Esophagus (tissue), 2 donors: Measurements from ENCODE around the gene MTOR. TPM values are rescaled to one million over a fixed set of nuclear protein-coding genes. Genes with fewer than 3 reads are reported as not detected.
"Not testable (repeated sequence)": the region's sequence is repeated elsewhere in the genome, so short reads cannot be mapped to it uniquely, and the experiment has no call there.

Experiments used
- H3K27ac ChIP-seq, 2 donors: one replicate each; pipeline ENCODE4 v1.5.1; 2013; ENCODE audit warnings: low read depth in 2 of 2, mild to moderate bottlenecking in 2 of 2, inconsistent platforms in 1 of 2, low read length in 1 of 2, moderate library complexity in 1 of 2
- H3K27me3 ChIP-seq, 2 donors: one replicate each; pipeline ENCODE4 v1.6.1; 2013; ENCODE audit warnings: low read length in 2 of 2, control low read depth in 1 of 2, mild to moderate bottlenecking in 1 of 2; ENCODE audit not compliant: insufficient read depth in 2 of 2, control insufficient read depth in 1 of 2
- H3K36me3 ChIP-seq, 2 donors: one replicate each; pipeline ENCODE4 v1.6.1; 2013; ENCODE audit warnings: low read length in 1 of 2; ENCODE audit not compliant: control insufficient read depth in 2 of 2, insufficient read depth in 2 of 2
- H3K4me1 ChIP-seq, 2 donors: one replicate each; pipeline ENCODE4 v1.6.1; 2013; ENCODE audit warnings: low read length in 1 of 2; ENCODE audit not compliant: control insufficient read depth in 2 of 2, insufficient read depth in 2 of 2
- H3K4me3 ChIP-seq, 2 donors: one replicate each; pipeline ENCODE4 v1.5.1; 2013; ENCODE audit warnings: low read length in 2 of 2, mild to moderate bottlenecking in 2 of 2, low read depth in 1 of 2, moderate library complexity in 1 of 2
- H3K9me3 ChIP-seq, 2 donors: one replicate each; pipeline ENCODE4 v1.6.1; 2013; ENCODE audit warnings: mild to moderate bottlenecking in 2 of 2, low read depth in 1 of 2, low read length in 1 of 2, moderate library complexity in 1 of 2; ENCODE audit not compliant: control insufficient read depth in 2 of 2, insufficient read depth in 1 of 2
- WGBS, 2 donors: extraction: QIAGEN DNeasy Blood & Tissue Kit; methylation state at CpG; one replicate each; pipeline ENCODE4 v1.1.7; 2013; 5-methylcytosine and 5-hydroxymethylcytosine counted together
- polyA plus RNA-seq, 2 donors: library from polyadenylated mRNA; stranded (reverse); fragments of 200-250 nt; gene quantifications; one replicate each; pipeline ENCODE4 v1.2.3, GENCODE V29; 2013
- donor health status: healthy with polysubstance abuse.
- donor health status: Bipolar disorder and iron deficiency.

MTOR gene
- polyA plus RNA-seq, 2 donors: 16.0 to 17.7 TPM

- not testable (repeated sequence) for H3K9me3 ChIP-seq, H3K27ac ChIP-seq, H3K27me3 ChIP-seq, H3K4me3 ChIP-seq, H3K4me1 ChIP-seq
- H3K36me3 ChIP-seq: peaks cover 3 to 11% of the 10 kb centered on the region in 2 donors
- 97 to 98% methylated on average over 5 of the region's 5 CpGs for WGBS, 2 donors
Measured at GRCh38 chr1:11297774-11298173, 35.4 kb upstream of the MTOR start.

- H3K4me1 ChIP-seq: no peaks in the 10 kb centered on the region
- H3K27me3 ChIP-seq: no peaks in the 10 kb centered on the region
- H3K9me3 ChIP-seq: no peaks in the 10 kb centered on the region
- no peak overlapping the region for H3K27ac ChIP-seq
- peaks cover 3 to 14% of the 10 kb centered on the region in 2 donors for H3K36me3 ChIP-seq
- WGBS, 2 donors: 96 to 97% methylated on average over 2 of the region's 2 CpGs
- H3K4me3 ChIP-seq: no peak overlapping the region
Measured at GRCh38 chr1:11295905-11296304, 33.6 kb upstream of the MTOR start.

- Histone ChIP-seq H3K4me1 (no peaks in the 10 kb centered on the region), H3K27ac (no peak overlapping the region), H3K9me3 (no peaks in the 10 kb centered on the region), H3K27me3 (no peaks in the 10 kb centered on the region), H3K4me3 (no peak overlapping the region), H3K36me3 (peaks cover 3 to 17% of the 10 kb centered on the region in 2 donors)
- WGBS, 2 donors: 61 to 77% methylated on average over 8 of the region's 8 CpGs
Measured at GRCh38 chr1:11294951-11295350, 32.6 kb upstream of the MTOR start.

GRCh38 chr1:11293856-11294255 lies 31.5 kb upstream of the MTOR start:
- Histone ChIP-seq H3K4me1 (no peaks in the 10 kb centered on the region), H3K4me3 (no peak overlapping the region), H3K9me3 (no peaks in the 10 kb centered on the region), H3K27ac (no peak overlapping the region), H3K36me3 (peaks cover 3 to 17% of the 10 kb centered on the region in 2 donors), H3K27me3 (no peaks in the 10 kb centered on the region)
- 79 to 84% methylated on average over 6 of the region's 6 CpGs for WGBS, 2 donors

GRCh38 chr1:11291049-11291448 lies 28.7 kb upstream of the MTOR start:
- Histone ChIP-seq H3K27me3 (no peaks in the 10 kb centered on the region), H3K36me3 (peaks cover 3 to 25% of the 10 kb centered on the region in 2 donors), H3K4me3 (no peak overlapping the region), H3K4me1 (no peaks in the 10 kb centered on the region), H3K27ac (no peak overlapping the region), H3K9me3 (no peaks in the 10 kb centered on the region)
- WGBS, 2 donors: 80 to 88% methylated on average over 2 of the region's 2 CpGs

GRCh38 chr1:11289064-11289463 lies 26.7 kb upstream of the MTOR start:
- WGBS, 2 donors: 83 to 91% methylated on average over 5 of the region's 5 CpGs

GRCh38 chr1:11286735-11287410 lies 24.5 kb upstream of the MTOR start:
- no peak overlapping the region for H3K4me3 ChIP-seq
- WGBS, 2 donors: 78 to 88% methylated on average over 3 of the region's 3 CpGs
- no peaks in the 10 kb centered on the region for H3K9me3 ChIP-seq
- H3K4me1 ChIP-seq: no peaks in the 10 kb centered on the region
- H3K36me3 ChIP-seq: peaks cover 5 to 17% of the 10 kb centered on the region in 2 donors
- H3K27me3 ChIP-seq: no peaks in the 10 kb centered on the region
- H3K27ac ChIP-seq: no peak overlapping the region

More at GRCh38 chr1:11289064-11289463, 26.7 kb upstream of the MTOR start:
- H3K4me1 ChIP-seq: no peaks in the 10 kb centered on the region
- no peaks in the 10 kb centered on the region for H3K9me3 ChIP-seq
- H3K27ac ChIP-seq: no peak overlapping the region
- H3K4me3 ChIP-seq: no peak overlapping the region
- peaks cover 8 to 23% of the 10 kb centered on the region in 2 donors for H3K36me3 ChIP-seq
- H3K27me3 ChIP-seq: no peaks in the 10 kb centered on the region

GRCh38 chr1:11285883-11286734 lies 23.8 kb upstream of the MTOR start:
- WGBS, 2 donors: 88 to 90% methylated on average over 7 of the region's 7 CpGs
- H3K27me3 ChIP-seq: no peaks in the 10 kb centered on the region
- H3K9me3 ChIP-seq: no peaks in the 10 kb centered on the region
- no peak overlapping the region for H3K4me3 ChIP-seq
- no peak overlapping the region for H3K27ac ChIP-seq
- H3K36me3 ChIP-seq: peaks cover 5 to 17% of the 10 kb centered on the region in 2 donors
- H3K4me1 ChIP-seq: no peaks in the 10 kb centered on the region

GRCh38 chr1:11284784-11285183 lies 22.4 kb upstream of the MTOR start:
- Histone ChIP-seq H3K9me3 (no peaks in the 10 kb centered on the region), H3K4me1 (peaks cover 0 to 2% of the 10 kb centered on the region in 2 donors), H3K27ac (no peak overlapping the region), H3K36me3 (peaks cover 5 to 14% of the 10 kb centered on the region in 2 donors), H3K4me3 (no peak overlapping the region), H3K27me3 (no peaks in the 10 kb centered on the region)
- WGBS, 2 donors: 86 to 88% methylated on average over 6 of the region's 6 CpGs
